GM18502 (cell line): ENCODE results near the gene DISC1.
"Not testable (repeated sequence)": the region's sequence is repeated elsewhere in the genome, so short reads cannot be mapped to it uniquely, and the experiment has no call there.

Experiments
- ATAC-seq: cut with Tn5 transposase; IDR thresholded peaks from one replicate; pipeline ENCODE4 v1.9.1; 2021; ENCODE audit warnings: mild to moderate bottlenecking; ENCODE audit not compliant: unreplicated experiment, poor library complexity

Gene DISC1

DNA sequence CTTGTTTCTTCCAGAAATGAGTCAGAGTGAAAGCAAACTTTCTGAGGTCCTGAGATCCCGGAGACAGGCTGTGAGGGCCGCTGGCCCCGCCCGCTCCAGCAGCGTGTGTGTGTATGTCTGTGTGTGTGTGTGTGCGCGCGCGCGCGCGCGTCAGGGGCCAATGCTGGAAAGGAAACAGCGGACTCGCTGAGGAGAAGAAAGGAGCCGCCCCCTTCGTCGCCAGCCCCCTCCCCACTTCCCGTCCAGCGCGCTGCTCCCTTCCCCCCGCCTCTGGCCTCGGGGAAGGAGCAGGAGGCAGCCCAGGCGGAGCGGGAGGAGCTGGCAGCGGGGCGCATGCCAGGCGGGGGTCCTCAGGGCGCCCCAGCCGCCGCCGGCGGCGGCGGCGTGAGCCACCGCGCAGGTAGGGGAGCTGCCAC is at the start of gene DISC1:
TSS of gene DISC1 (plus strand) at position 256 of the 416 bp plus-strand sequence. CDS start at position 334, 78 bp downstream.
- peak; percentile 68 for ATAC-seq

- ATAC-seq: no peak
Measured at GRCh38 chr1:231576804-231577718, 49.5 kb upstream of the DISC1 start.

- no peak for ATAC-seq
Measured at GRCh38 chr1:231580874-231581273, 45.7 kb upstream of the DISC1 start.

DNA sequence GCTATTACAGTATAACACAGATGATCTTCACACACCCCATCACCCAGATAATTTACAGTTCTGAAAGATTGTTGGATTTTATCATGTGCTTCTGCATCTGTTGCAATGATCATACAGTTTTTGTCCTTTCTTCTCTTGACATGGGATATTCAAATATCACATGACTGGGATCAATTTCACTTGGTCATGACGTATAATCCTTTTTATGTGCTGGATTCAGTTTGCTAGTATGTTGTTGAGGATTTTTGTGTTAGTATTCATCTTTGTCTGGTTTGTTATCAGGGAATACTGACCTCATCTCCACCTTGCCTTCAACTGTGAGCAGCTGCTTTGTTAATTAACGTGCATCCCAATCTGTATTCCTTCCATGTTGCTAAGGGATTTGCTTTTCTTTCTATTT is 44.7 kb upstream of the DISC1 start:
- no peak for ATAC-seq

DNA sequence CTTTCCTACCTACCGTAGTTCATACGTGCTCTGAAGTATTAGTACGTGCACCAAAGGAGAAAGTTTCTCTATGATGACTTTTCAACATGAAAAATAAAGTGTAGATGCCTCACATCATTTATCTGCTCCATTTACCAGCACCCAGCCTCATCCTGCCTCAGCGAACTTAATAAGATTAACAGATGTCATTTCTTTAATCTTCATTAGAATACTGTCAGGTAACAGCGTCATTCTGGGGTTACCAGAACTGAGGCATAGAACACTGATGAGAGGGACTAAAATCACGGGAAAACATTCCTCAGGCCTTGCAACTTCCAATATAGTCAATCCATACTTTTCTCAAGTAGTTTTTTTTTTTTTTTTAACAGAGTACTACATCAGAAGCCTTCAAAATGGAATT is 43.2 kb upstream of the DISC1 start:
- no peak for ATAC-seq

DNA sequence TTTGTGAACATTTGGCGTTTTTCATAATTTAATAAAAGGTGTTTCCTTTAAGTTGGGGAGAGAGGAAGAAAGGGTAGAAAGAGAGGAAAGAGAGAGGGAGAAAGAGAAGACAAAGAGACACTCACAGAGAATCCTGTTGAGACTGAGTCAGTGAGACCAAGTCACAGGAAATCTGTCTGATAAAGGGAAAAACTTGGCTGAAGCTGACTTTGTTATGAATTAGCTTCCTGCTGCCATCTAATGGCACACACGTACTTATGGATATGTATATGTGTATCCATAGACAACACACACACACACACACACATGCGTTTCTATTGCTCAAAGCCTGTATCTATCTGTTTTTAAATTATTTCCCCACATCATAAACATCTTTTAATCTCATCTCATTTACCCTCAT is 42.5 kb upstream of the DISC1 start:
- ATAC-seq: no peak

DNA sequence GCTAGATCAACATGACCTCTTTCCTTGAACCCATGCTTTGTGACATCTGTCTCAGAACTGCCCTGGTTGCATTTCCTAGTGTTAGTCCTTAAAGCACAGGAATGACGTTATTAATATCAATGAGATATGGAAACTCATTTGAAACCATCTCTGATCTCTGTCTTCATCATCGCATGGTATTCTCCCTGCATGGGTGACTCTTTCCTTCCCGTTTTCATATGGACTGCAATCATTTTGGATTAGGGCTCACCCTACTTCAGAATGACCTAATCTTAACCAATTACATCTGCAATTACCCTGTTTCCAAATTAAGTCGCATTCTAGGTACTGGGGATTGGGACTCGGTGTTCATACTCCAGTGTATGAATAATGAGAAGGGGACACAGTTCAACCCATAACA is 41.7 kb upstream of the DISC1 start:
- ATAC-seq: no peak

- ATAC-seq: no peak
Measured at GRCh38 chr1:231590453-231591198, 36.0 kb upstream of the DISC1 start.

- no peak for ATAC-seq
Measured at GRCh38 chr1:231591466-231591865, 35.1 kb upstream of the DISC1 start.

- ATAC-seq: no peak
Measured at GRCh38 chr1:231592809-231593208, 33.8 kb upstream of the DISC1 start.

- not testable (repeated sequence) for ATAC-seq
Measured at GRCh38 chr1:231593264-231593663, 33.3 kb upstream of the DISC1 start.

- no peak for ATAC-seq
Measured at GRCh38 chr1:231594123-231594522, 32.5 kb upstream of the DISC1 start.

DNA sequence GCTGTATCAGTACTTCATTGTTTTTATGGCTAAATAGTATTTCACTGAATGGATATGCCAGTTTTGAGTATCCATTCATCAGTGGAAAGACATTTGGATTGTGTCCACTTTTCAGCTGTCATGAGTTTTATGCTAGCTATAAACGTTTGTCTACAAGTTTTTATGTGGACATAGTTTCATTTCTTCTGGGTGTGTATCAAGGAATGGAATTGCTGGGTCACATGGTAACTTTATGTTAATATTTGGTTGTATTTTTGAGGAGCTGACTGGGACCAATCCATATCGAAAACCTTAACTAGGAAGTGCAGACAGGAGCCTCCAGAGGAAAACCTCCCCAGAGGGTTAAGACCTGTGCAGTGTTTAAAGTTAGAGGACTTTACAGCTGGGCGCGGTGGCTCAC is 31.8 kb upstream of the DISC1 start:
- no peak for ATAC-seq

DNA sequence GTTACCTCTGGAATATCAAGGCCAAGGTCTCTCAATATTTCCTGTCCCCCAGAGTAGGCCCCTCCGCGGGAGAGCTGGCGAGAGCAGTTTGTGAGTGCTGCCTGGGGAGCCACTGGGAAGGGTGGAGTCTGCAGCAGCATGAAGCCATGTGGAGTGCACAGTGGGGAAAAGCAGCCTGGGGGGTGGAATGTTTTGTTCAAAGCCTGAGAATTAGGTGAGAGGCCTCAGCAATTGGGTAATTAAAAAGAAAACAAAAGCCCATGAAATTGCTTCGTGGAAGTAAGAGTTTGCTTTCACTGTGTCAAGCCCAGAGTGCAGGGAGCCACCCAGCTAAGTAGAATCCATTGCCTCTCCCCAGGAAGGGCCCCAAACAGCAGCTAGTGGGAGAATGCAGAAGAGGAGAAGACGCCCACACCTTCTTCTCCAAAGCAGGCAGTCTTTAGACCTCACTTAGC is 30.2 kb upstream of the DISC1 start:
- ATAC-seq: no peak

- no peak for ATAC-seq
Measured at GRCh38 chr1:231597971-231598370, 28.6 kb upstream of the DISC1 start.

GRCh38 chr1:231600458-231600976 is 26.1 kb upstream of the DISC1 start:
- ATAC-seq: no peak

- no peak for ATAC-seq
Measured at GRCh38 chr1:231601824-231602672, 24.5 kb upstream of the DISC1 start.

- ATAC-seq: no peak
Measured at GRCh38 chr1:231602673-231602984, 24.0 kb upstream of the DISC1 start.

DNA sequence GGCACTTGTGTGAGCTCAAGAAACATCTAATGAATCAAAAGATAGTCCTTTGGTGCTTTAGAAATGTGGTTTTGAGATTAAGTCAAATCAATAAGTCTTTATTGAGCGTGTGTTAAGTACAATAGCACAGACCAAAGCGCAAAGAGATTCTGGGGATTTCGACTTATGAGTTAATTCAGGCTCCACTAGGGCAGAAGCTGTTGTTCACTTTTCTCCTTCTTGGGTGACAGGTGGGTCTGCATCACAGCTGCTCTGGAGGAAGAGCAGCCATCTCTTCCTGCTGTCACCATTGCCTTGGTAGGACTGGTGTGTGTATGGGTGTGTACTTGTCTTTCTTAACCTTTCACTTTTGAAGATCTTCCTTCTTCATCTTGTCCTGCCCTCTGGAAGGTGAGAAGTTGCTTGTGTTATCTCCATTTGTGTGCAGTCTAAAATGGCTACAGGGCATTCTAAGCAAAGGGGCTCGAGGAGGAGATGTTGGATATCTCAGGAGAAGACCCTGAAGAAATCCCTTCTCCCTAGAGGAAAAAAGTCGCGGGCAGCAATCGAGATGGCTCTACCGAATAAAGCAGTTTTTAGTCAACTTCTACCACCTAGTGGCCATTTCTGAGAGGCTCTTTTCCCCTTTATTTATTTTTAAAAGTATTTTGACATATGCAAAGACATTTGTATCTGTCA is 22.9 kb upstream of the DISC1 start:
- peak; percentile 68 for ATAC-seq

DNA sequence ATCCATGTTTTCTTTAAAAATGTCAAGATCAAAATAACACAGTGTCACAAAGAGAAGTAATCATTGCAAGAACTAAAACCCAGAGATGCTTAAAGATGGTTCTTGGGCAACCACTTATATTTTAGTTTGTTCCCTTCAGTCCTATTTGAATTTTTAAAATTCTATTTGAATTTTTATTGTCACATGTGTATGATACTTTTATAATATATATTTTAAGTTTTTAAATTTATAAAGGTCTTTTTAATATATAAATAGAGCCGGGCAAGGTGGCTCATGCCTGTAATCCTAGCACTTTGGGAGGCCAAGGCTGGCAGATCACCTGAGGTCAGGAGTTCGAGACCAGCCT is 22.3 kb upstream of the DISC1 start:
- ATAC-seq: no peak
